ENCODE measurements around the gene TMOD2.

DNA sequence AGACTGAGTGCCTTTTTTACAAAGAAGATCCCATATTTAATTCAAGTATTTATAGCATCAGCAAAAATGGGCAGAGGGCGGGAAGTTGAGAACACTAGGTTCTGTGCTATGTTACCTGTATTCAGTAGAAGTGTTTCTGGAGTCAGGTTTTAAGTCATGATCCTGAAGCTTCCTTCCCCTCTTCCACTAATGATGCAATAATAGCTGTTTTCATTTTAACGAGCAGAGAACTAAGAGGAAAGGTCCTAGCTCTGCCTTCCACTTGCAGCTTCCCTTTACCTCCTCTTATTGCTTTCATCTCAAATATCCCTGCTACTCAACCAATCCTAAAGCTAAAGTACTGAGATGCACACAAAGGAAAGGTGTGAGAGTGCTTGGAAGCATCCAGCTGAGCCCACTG, 61.2 kb downstream of the TMOD2 start:
- TF ChIP-seq ZNF274 (IDR thresholded peaks at IDR 0.05; ENCODE audit: low read depth, low read length) = no peak
- no peak for TF ChIP-seq YY1 (IDR thresholded peaks at IDR 0.05; ENCODE audit: insufficient read depth, insufficient read length)
- TF ChIP-seq SUZ12 (IDR thresholded peaks at IDR 0.05; ENCODE audit: extremely low read depth, insufficient read depth, insufficient read length) = no peak
